GM12878 (cell line): Measurements from ENCODE around the gene C5. TPM values are rescaled to one million over a fixed set of nuclear protein-coding genes. Genes with fewer than 3 reads are reported as not detected.

ENCODE experiments used
- BACH1 ChIP-seq: fragments of 450-650 bp; IDR thresholded peaks from 2 replicates; pipeline ENCODE4 v1.6.1; 2017; ENCODE audit warnings: mild to moderate bottlenecking, borderline replicate concordance
- CBX3 ChIP-seq: fragments of 200-600 bp; sonication (generic); IDR thresholded peaks from 2 replicates; pipeline ENCODE4 v1.6.1; 2016; ENCODE audit warnings: low read depth, borderline replicate concordance
- EZH2 ChIP-seq: IDR thresholded peaks from 2 replicates; pipeline ENCODE4 v1.6.1; 2012; ENCODE audit warnings: low read depth, mild to moderate bottlenecking, control low read depth, inconsistent platforms, low read length, borderline replicate concordance; ENCODE audit not compliant: control insufficient read depth
- IKZF2 ChIP-seq, 2 experiments: fragments of 450-650 bp; IDR thresholded peaks; 2 replicates each; pipeline ENCODE4 v1.6.1; 2017; ENCODE audit warnings: mild to moderate bottlenecking in 2 of 2, moderate library complexity in 2 of 2
- KDM1A ChIP-seq: fragments of 200-600 bp; sonication (generic); IDR thresholded peaks from 2 replicates; pipeline ENCODE4 v1.6.1; 2016; ENCODE audit warnings: borderline replicate concordance
- KLF5 ChIP-seq: fragments of 450-650 bp; IDR thresholded peaks from 2 replicates; pipeline ENCODE4 v1.6.1; 2014; ENCODE audit warnings: mild to moderate bottlenecking; ENCODE audit not compliant: partially characterized antibody
- POLR2AphosphoS2 ChIP-seq: IDR thresholded peaks from 2 replicates; pipeline ENCODE4 v1.6.1; 2011; ENCODE audit warnings: low read depth, mild to moderate bottlenecking, low read length, improper control_type of control experiment, moderate library complexity
- RAD21 ChIP-seq: IDR thresholded peaks from 2 replicates; pipeline ENCODE4 v1.6.1; 2011; ENCODE audit warnings: mild to moderate bottlenecking, low read depth, low read length, moderate library complexity; ENCODE audit not compliant: insufficient read depth
- RB1 ChIP-seq: fragments of 450-650 bp; formaldehyde crosslinking; IDR thresholded peaks from 2 replicates; pipeline ENCODE4 v1.6.1; 2017; ENCODE audit warnings: mild to moderate bottlenecking, borderline replicate concordance
- SMARCA5 ChIP-seq: fragments of 450-650 bp; IDR thresholded peaks from 2 replicates; pipeline ENCODE4 v1.6.1; 2017; ENCODE audit warnings: mild to moderate bottlenecking
- TARDBP ChIP-seq: IDR thresholded peaks from 2 replicates; pipeline ENCODE4 v1.6.1; 2016; ENCODE audit warnings: borderline replicate concordance
- ZNF207 ChIP-seq: fragments of 450-650 bp; IDR thresholded peaks from 2 replicates; pipeline ENCODE4 v1.6.1; 2014; ENCODE audit warnings: antibody characterized with exemption, mild to moderate bottlenecking, borderline replicate concordance
- ZNF622 ChIP-seq: fragments of 450-650 bp; IDR thresholded peaks from 2 replicates; pipeline ENCODE4 v1.6.1; 2017; ENCODE audit warnings: mild to moderate bottlenecking, inconsistent platforms
- polyA plus RNA-seq, 11 experiments: library from polyadenylated mRNA; depleted of rRNA in 4 of 11; unstranded in 6 of 11; stranded (reverse) in 5 of 11; fragments of >200 nt; fragmentation: Nextera tagmentation in 4 of 11; fragmentation: Illumina TruSeq in 1 of 11; extraction: Ambion mirVana in 4 of 11; extraction: Trizol in 1 of 11; gene quantifications; 1 replicate in 1 of 11; 2 replicates in 10 of 11; pipeline versions ENCODE4 v1.2.1 to v1.2.3, GENCODE V29; 2011 to 2016; ENCODE audit warnings: inconsistent platforms in 2 of 11, missing spikeins in 2 of 11, low read depth in 1 of 11
- total RNA-seq, 4 experiments: library from RNA; depleted of rRNA in 3 of 4; stranded (reverse); fragments of >200 nt in 3 of 4; fragmentation: Illumina TruSeq in 1 of 4; extraction: Trizol in 1 of 4; gene quantifications; 2 replicates each; pipeline versions ENCODE4 v1.2.1 to v1.2.3, GENCODE V29; 2013 to 2021
- TF ChIP-seq, protein P1 (sequence below): fragments of 450-650 bp; IDR thresholded peaks from 2 replicates; pipeline ENCODE4 v1.6.1; 2017; ENCODE audit warnings: borderline replicate concordance
- TF ChIP-seq, protein P2 (sequence below): fragments of 450-650 bp; conservative IDR thresholded peaks from 2 replicates; pipeline ENCODE4 v1.6.1; 2017; ENCODE audit warnings: mild to moderate bottlenecking, moderate library complexity
- TF ChIP-seq, protein P3 (sequence below): fragments of 450-650 bp; IDR thresholded peaks from 2 replicates; pipeline ENCODE4 v1.6.1; 2018; ENCODE audit warnings: borderline replicate concordance, mild to moderate bottlenecking; ENCODE audit not compliant: partially characterized antibody

C5 gene
- total and polyA plus RNA-seq, 10 of the 15 experiments (the other 5 are each of a cell fraction or from before 2014, with no cell fraction given), result 0.39 to 2.2 (median 1.2) TPM

DNA sequence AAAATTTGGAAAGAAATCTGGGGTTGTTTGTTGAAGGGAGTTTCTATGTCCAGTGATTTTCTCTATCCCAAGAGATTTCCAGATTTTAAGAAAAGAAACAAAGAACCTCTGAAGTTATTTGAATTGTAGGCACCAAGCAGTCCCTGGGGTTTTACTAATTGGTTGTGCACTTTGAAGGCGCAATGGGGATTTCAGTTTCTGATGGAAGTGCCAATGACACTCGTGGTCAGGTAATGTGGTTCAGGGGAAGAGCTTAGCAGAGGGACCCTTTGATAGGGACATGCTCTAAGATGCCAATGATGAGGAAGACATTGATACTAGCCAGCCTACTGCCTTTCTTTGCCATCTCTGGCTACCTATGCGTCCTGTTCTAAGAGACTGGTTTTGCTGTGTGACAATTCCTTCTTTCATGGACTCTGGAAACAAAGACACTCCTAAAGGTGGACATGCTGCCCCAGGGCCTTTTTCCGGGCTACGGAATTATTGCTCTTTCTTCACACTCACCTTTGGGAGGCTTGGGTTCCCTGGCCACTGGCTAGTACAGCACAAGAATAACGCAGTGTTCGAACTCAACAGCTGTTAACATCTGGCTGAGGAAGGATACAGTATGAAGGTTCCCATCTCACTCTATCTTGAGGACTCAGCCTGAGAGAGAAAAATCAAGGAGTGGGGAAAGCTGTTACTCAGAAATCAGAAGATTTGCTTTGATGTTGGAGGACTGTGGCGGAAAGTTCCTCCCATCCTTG is 116.6 kb downstream of the C5 start (continued):
- TF ChIP-seq, protein P1, sequence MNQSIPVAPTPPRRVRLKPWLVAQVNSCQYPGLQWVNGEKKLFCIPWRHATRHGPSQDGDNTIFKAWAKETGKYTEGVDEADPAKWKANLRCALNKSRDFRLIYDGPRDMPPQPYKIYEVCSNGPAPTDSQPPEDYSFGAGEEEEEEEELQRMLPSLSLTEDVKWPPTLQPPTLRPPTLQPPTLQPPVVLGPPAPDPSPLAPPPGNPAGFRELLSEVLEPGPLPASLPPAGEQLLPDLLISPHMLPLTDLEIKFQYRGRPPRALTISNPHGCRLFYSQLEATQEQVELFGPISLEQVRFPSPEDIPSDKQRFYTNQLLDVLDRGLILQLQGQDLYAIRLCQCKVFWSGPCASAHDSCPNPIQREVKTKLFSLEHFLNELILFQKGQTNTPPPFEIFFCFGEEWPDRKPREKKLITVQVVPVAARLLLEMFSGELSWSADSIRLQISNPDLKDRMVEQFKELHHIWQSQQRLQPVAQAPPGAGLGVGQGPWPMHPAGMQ, result no peak
- TF ChIP-seq, protein P2, sequence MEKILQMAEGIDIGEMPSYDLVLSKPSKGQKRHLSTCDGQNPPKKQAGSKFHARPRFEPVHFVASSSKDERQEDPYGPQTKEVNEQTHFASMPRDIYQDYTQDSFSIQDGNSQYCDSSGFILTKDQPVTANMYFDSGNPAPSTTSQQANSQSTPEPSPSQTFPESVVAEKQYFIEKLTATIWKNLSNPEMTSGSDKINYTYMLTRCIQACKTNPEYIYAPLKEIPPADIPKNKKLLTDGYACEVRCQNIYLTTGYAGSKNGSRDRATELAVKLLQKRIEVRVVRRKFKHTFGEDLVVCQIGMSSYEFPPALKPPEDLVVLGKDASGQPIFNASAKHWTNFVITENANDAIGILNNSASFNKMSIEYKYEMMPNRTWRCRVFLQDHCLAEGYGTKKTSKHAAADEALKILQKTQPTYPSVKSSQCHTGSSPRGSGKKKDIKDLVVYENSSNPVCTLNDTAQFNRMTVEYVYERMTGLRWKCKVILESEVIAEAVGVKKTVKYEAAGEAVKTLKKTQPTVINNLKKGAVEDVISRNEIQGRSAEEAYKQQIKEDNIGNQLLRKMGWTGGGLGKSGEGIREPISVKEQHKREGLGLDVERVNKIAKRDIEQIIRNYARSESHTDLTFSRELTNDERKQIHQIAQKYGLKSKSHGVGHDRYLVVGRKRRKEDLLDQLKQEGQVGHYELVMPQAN, result no peak
- no peak for TF ChIP-seq CBX3
- TF ChIP-seq BACH1, result no peak
- no peak for TF ChIP-seq KLF5
- TF ChIP-seq IKZF2 (IDR thresholded peaks at IDR 0.05), result peak; percentile 93 to 94
- no peak for TF ChIP-seq ZNF207
- no peak for TF ChIP-seq RAD21
- no peak for TF ChIP-seq TARDBP
- TF ChIP-seq, protein P3, sequence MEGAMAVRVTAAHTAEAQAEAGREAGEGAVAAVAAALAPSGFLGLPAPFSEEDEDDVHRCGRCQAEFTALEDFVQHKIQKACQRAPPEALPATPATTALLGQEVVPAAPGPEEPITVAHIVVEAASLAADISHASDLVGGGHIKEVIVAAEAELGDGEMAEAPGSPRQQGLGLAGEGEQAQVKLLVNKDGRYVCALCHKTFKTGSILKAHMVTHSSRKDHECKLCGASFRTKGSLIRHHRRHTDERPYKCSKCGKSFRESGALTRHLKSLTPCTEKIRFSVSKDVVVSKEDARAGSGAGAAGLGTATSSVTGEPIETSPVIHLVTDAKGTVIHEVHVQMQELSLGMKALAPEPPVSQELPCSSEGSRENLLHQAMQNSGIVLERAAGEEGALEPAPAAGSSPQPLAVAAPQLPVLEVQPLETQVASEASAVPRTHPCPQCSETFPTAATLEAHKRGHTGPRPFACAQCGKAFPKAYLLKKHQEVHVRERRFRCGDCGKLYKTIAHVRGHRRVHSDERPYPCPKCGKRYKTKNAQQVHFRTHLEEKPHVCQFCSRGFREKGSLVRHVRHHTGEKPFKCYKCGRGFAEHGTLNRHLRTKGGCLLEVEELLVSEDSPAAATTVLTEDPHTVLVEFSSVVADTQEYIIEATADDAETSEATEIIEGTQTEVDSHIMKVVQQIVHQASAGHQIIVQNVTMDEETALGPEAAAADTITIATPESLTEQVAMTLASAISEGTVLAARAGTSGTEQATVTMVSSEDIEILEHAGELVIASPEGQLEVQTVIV, result no peak
- 0 out of 2 replicates have a peak, but pooled peaks have one; percentile 39 for TF ChIP-seq SMARCA5
- TF ChIP-seq RB1, result no peak
- no peak for TF ChIP-seq ZNF622
- no peak for TF ChIP-seq EZH2
- no peak for TF ChIP-seq POLR2AphosphoS2
- TF ChIP-seq KDM1A, result no peak
